Activated gamma-delta T cell (primary cell): ENCODE measurements around the gene DFFB.

ENCODE experiments used
- DNase-seq: peaks from one replicate; lab custom pipeline; 2025; lab: John Stamatoyannopoulos, UW

DFFB gene

DNA sequence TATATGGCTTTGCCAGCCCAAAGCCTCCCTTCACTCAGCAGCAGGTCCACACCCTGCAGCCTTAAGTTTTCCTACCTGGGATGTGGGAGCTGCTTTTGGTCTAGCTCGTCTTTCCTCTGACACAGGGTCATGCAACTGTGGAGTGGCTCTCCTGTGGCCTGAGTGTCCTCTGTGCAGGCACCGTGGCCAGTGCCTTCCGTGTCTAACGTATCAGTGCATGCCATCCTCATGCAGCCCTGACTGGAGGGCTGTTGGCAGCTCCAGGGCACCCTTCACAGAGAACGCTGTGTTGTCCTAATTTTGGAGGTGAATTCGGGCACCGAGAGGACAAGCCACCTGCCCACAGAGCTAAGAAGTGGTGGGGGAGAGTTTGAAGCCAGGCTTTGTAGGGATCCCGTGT is 68.5 kb downstream of the DFFB start:
- no peak for DNase-seq

DNA sequence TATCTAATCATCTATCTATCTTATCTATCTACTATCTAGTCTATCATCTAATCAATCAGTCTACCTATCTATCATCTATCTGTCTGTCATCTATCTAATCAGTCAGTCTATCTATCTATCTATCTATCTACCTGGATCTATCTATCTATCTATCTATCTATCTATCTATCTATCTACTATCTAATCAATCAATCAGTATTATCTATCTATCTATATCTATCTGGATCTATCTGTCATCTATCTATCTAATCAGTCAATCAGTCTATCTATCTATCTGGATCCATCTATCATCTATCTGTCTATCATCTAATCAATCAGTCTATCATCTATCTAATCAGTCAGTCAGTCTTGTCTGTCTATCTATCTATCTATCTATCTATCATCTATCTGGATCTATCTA is 69.7 kb downstream of the DFFB start:
- DNase-seq: no peak

DNA sequence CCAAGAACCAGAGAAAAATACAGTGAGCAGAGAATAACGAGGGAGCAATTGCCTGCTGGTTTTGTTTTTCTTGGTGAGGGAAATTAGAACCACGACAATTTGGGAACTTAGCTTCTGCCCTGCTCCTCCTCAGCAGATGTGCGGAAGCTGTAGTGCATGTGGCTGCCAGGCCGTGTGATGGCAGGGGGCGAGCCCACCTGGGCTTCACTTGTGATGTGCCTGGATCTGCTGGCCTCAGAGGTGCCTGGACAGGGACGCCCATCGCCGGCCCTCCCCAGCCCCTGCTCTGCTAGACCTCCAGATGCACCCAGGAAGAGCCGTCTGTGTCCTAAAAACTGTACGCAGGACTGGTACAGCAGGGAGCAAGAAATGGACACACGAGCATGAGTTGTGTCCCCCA is 71.3 kb downstream of the DFFB start:
- no peak for DNase-seq

DNA sequence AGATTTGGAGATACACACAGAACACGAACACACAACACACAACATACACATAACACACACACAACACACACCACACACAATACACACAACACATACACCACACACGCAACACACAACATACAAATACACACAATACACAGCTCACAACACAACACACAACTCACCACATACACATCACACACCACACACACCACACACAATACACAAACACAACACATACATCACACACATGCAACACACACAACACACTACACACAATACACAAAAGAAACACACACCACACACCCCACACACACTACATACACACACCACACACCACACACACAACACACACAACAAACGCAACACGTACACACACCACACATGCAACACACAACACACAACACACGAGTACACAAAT is 71.8 kb downstream of the DFFB start:
- no peak for DNase-seq

DNA sequence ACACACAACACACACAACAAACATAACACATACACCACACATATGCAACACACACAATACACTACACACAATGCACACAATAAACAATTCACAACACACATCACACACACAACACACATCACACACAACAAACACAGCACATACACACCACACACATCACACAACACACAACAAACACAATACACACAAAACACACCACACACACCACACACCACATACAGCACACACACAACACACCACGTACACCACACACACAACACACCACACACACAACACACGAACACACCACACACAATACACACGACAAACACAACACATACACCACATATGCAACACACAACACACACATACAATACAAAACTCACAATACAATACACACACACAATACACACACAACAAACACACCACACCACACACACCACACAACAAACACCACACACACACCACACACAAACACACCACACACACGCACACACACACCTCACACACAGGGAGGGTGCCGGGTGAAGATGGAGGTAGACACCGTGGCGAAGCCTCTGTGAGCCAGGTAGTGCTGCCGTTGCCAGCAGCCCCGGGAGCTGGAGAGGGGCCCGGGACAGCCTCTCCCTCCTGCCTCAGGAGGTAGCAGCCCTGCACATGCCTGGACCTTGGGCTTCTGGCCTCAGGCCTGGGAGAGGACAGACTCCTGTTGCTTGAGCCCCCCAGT is 73.2 kb downstream of the DFFB start:
- no peak for DNase-seq

DNA sequence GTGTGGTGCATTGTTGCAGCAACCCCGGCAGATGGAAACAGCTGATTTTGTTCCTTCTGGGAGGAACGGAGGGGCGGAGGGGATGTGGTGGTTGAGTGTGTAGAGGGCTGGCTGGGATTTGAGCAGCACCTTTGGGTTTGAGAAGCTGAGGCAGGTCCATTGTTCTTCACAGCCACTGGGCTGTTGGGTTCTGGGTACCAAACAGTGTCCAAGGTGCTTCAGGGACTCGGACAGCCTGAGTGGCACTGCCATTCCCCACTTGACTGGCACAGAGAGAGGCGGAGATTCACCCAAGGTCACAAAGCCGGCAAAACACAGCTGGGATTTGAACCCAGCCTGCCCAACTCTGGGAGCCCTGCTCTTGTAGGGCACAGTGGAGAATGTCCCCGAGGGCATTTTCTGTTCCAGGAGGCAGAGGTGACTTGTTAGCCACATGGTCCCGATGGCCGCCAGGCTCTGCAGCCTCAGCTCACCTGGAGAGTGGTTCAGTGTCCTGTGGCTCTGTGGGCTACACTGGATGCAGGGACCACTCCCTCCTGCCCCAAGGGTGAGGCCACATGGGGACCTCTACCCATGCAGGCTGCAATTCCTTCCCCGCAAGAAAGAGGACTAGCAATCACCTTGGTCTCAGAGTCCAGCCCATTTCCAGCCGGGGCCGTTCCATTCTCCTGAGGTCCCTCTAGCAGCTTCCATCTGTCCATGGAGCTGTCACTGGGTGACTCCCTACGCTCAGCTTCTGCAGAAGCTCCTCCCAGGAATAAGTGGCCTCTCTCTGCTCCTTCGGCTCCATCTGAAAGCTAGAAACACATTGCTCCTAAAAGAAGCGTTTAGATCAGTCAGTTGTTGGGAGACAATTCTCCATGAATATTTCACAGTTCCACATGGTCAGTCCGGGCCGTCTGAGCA is 74.0 kb downstream of the DFFB start:
- no peak for DNase-seq

DNA sequence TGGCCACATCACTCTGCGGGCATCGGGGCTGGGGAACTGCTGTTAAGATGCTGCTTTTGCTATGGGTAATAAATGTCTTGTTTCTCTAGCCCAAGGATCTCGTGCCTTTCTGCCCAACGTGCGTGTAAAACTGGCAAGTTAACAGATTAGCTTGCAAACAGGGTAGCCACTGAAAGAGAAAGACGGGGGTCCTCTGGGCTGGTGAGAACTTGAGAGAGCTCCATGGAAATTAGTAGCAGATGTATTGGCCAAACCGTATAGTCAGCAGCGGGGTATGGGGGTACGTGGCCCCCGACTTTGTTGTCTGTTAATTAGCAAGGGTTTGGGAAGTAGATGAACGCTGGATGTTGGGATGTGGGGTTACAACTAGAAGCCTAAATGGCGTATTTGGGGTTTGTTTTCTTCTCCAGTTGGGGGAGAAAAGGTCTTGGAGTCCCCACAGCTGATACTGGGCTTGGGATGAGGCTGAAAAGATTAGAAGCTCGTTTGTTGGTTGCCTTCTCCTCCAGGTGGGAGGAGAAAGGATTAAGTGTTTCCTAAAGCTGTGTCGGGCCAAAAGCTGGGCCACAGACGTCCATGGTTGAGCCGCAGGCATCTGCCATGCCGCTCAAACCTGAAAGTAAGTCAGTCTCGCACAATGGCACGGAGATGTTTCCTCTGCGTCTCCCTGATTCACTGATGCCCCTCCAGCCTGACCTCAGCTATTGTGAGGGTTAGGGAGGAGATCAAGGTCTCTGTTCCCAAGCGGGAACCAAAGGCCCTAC is 75.1 kb downstream of the DFFB start:
- DNase-seq: no peak
